Right lung (tissue), 10 donors: ENCODE results near the gene MAPRE3. TPM values are rescaled to one million over a fixed set of nuclear protein-coding genes. Genes with fewer than 3 reads are reported as not detected.
A peak's percentile ranks its signal among the peaks of the same experiment; 100 is the strongest.
"Not testable (repeated sequence)": the region's sequence is repeated elsewhere in the genome, so short reads cannot be mapped to it uniquely, and the experiment has no call there.

Source experiments
- DNase-seq, 2 donors: peaks; one replicate each; pipeline ENCODE4 v3.0.0-alpha.2; 2013
- long read RNA-seq, 8 donors: transcript quantifications; one replicate each; lab custom pipeline, GENCODE V29; 2026
- polyA plus RNA-seq, 5 donors: library from polyadenylated mRNA; unstranded; fragments of 120-200 nt; gene quantifications; one replicate each; pipeline versions ENCODE4 v1.2.1 to v1.2.3, GENCODE V29; 2013; ENCODE audit warnings: inconsistent platforms in 1 of 5, low replicate concordance in 1 of 5; ENCODE audit not compliant: insufficient read length in 5 of 5, insufficient read depth in 1 of 5

Gene MAPRE3
- polyA plus RNA-seq, result 10 to 100 TPM in 2 of 5 donors, 1 to 10 TPM in 3; 6.2 to 13.6 (median 9.2) TPM
- long read RNA-seq, donor 1, partial matches to known transcripts, result 0 of 4 reads
- long read RNA-seq, donor 1, other reads (novel, unspliced or antisense), result 0 of 4 reads
- long read RNA-seq, donor 2, partial matches to known transcripts, result 0 of 1 reads
- long read RNA-seq, donor 2, other reads (novel, unspliced or antisense), result 0 of 1 reads
- long read RNA-seq, donor 3, partial matches to known transcripts, result 0 of 1 reads
- long read RNA-seq, donor 3, other reads (novel, unspliced or antisense), result 0 of 1 reads
- long read RNA-seq, donor 4, partial matches to known transcripts, result 330 of 1,130 reads
- long read RNA-seq, donor 4, other reads (novel, unspliced or antisense), result 800 of 1,130 reads
- long read RNA-seq, donor 5, partial matches to known transcripts, result 0 of 1 reads
- long read RNA-seq, donor 5, other reads (novel, unspliced or antisense), result 0 of 1 reads
- long read RNA-seq, donor 6, partial matches to known transcripts, result 0 of 7 reads
- long read RNA-seq, donor 6, other reads (novel, unspliced or antisense), result 0 of 7 reads
- long read RNA-seq, donor 7, partial matches to known transcripts, result 0 of 3 reads
- long read RNA-seq, donor 7, other reads (novel, unspliced or antisense), result 0 of 3 reads
- long read RNA-seq, donor 8, result 0 reads

- DNase-seq, result peak; percentile 71 to 77
Observed at GRCh38 chr2:26970244-26970927, at the start of gene MAPRE3. TSS of gene MAPRE3 (plus strand) at chr2:26970637. CDS start at chr2:27022219, 51,582 bp downstream.

- no peak for DNase-seq
Observed at GRCh38 chr2:26921323-26921722, 49.1 kb upstream of the MAPRE3 start.

- DNase-seq, result no peak
Observed at GRCh38 chr2:26922405-26923188, 47.8 kb upstream of the MAPRE3 start.

GRCh38 chr2:26923189-26923466, 47.3 kb upstream of the MAPRE3 start:
- not testable (repeated sequence) for DNase-seq

- DNase-seq, result no peak
Observed at GRCh38 chr2:26924731-26925099, 45.7 kb upstream of the MAPRE3 start.

GRCh38 chr2:26925100-26925791, 45.2 kb upstream of the MAPRE3 start:
- no peak for DNase-seq

- no peak for DNase-seq
Observed at GRCh38 chr2:26927221-26927620, 43.2 kb upstream of the MAPRE3 start.

GRCh38 chr2:26932974-26933373, 37.5 kb upstream of the MAPRE3 start:
- no peak for DNase-seq

- no peak for DNase-seq
Observed at GRCh38 chr2:26933431-26934334, 36.8 kb upstream of the MAPRE3 start.

GRCh38 chr2:26934335-26934724, 36.1 kb upstream of the MAPRE3 start:
- no peak for DNase-seq

- no peak for DNase-seq
Observed at GRCh38 chr2:26934985-26935384, 35.5 kb upstream of the MAPRE3 start.

- no peak for DNase-seq
Observed at GRCh38 chr2:26936855-26937254, 33.6 kb upstream of the MAPRE3 start.

GRCh38 chr2:26938399-26939118, 31.9 kb upstream of the MAPRE3 start:
- no peak for DNase-seq

- DNase-seq, result no peak
Observed at GRCh38 chr2:26940001-26940400, 30.4 kb upstream of the MAPRE3 start.

- DNase-seq, result no peak
Observed at GRCh38 chr2:26941486-26941885, 29.0 kb upstream of the MAPRE3 start.

GRCh38 chr2:26942543-26943295, 27.7 kb upstream of the MAPRE3 start:
- peak; percentile 17 to 40 for DNase-seq

GRCh38 chr2:26945991-26946750, 24.3 kb upstream of the MAPRE3 start:
- no peak for DNase-seq
